ENCODE data around the gene JAKMIP1.

JAKMIP1 gene

DNA sequence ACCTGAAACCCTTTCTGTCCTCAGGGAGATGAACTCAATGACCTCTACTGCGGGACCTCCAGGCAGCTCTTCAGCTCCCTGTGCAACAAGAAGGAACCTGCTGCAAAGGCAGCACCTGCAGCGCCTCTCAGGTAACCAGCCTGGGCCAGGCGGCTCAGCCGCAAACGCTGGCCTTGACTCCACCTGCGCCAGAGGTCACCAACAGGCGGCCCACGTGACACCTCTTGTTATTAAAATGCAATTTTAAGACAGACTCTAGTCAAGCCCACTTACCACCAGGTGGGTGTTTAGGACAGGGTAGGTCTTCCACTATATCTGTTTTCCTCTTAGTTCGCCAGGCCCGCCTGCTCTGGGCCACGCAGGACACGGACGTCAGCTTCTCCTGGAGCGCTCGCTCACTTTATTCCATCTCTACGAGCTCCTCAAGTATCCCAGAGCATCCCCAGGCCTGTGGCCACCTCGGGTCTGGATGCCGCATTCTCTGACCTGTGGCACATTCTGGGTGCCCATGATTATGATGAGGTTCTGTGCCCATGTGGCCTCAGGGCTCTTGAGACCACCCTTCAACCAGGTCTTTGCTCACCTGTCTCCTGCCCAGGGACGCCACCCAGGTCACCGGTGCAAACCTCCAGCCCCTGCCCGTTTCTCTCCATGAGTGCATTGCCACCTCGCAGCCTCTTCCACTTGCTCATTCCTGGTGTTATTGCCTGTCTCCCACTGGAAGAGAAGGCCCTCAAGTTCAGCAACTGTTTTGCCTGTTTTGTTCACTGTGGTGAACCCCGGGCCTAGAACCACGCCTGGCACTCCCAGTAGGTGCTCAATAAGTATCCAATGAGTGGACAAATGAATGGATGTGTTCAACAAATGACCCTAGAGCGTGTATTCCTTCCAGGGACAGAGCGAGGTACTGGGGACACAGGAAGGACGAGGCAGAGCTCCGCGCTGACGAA is 32.8 kb upstream of the JAKMIP1 start:
- H3K79me2 ChIP-seq (ENCODE audit: insufficient read depth, low read length) = no peaks in the 10 kb centered on the region
- no peaks in the 10 kb centered on the region for H4K20me1 ChIP-seq (ENCODE audit: insufficient read depth, low read length, poor library complexity, severe bottlenecking)
- H3K9me3 ChIP-seq (ENCODE audit: insufficient read depth, low read depth, low read length) = no peaks in the 10 kb centered on the region
- TF ChIP-seq EZH2phosphoT487 (IDR thresholded peaks at IDR 0.05; ENCODE audit: borderline replicate concordance) = no peak
- TF ChIP-seq, protein P1, sequence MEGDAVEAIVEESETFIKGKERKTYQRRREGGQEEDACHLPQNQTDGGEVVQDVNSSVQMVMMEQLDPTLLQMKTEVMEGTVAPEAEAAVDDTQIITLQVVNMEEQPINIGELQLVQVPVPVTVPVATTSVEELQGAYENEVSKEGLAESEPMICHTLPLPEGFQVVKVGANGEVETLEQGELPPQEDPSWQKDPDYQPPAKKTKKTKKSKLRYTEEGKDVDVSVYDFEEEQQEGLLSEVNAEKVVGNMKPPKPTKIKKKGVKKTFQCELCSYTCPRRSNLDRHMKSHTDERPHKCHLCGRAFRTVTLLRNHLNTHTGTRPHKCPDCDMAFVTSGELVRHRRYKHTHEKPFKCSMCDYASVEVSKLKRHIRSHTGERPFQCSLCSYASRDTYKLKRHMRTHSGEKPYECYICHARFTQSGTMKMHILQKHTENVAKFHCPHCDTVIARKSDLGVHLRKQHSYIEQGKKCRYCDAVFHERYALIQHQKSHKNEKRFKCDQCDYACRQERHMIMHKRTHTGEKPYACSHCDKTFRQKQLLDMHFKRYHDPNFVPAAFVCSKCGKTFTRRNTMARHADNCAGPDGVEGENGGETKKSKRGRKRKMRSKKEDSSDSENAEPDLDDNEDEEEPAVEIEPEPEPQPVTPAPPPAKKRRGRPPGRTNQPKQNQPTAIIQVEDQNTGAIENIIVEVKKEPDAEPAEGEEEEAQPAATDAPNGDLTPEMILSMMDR (conservative IDR thresholded peaks at IDR 0.05; ENCODE audit: low read length) = no peak
- H3K36me3 ChIP-seq (ENCODE audit: insufficient read depth, low read length) = no peaks in the 10 kb centered on the region
- no peak overlapping the region for H2AFZ ChIP-seq (ENCODE audit: low read length)
- no peak overlapping the region for H3K4me2 ChIP-seq (ENCODE audit: low read depth, low read length, poor library complexity, severe bottlenecking)
- H3K9ac ChIP-seq (ENCODE audit: low read depth, low read length, poor library complexity, severe bottlenecking) = no peak overlapping the region
- no peaks in the 10 kb centered on the region for H3K9me2 ChIP-seq (replicated peaks; ENCODE audit: low read depth, low read length)
- H3K4me1 ChIP-seq (ENCODE audit: insufficient read depth, low read length, poor library complexity, severe bottlenecking) = peaks cover 17% of the 10 kb centered on the region
- H3K4me3 ChIP-seq (ENCODE audit: low read length, poor library complexity, severe bottlenecking) = no peak overlapping the region
- no peaks in the 10 kb centered on the region for H3F3A ChIP-seq (ENCODE audit: low read depth)
- no peaks in the 10 kb centered on the region for H3K27me3 ChIP-seq (ENCODE audit: insufficient read depth, low read length, poor library complexity, severe bottlenecking)

DNA sequence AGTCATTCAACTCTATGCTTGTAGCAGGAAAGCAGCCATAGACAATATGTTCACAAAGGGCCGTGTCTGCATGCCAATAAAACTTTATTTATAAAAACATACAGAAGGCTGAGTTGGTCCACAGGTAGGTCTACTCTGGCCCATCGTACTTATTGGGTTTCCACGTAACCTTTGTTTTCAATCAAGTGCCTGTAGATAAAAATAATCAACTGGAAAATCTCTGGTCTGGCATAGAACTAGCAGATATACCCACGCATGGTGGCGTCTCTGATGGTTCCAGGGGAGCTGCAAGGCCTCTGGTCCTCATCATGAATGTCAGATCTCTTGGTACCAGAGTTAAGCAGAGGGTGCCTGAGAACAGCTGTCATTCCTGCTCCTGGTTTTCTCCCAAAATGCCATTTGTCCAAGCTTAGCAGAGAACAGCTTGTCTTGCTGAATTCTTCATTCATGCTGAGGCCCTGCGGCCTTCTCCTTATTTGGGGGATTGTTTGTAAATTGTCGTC is 31.4 kb upstream of the JAKMIP1 start:
- no peaks in the 10 kb centered on the region for H3K9me3 ChIP-seq (ENCODE audit: insufficient read depth, low read depth, low read length)
- no peak overlapping the region for H3K9ac ChIP-seq (ENCODE audit: low read depth, low read length, poor library complexity, severe bottlenecking)
- no peaks in the 10 kb centered on the region for H3K9me2 ChIP-seq (replicated peaks; ENCODE audit: low read depth, low read length)
- no peak overlapping the region for H3K4me3 ChIP-seq (ENCODE audit: low read length, poor library complexity, severe bottlenecking)
- no peaks in the 10 kb centered on the region for H3F3A ChIP-seq (ENCODE audit: low read depth)
- H3K4me2 ChIP-seq (ENCODE audit: low read depth, low read length, poor library complexity, severe bottlenecking) = no peak overlapping the region
- H3K27me3 ChIP-seq (ENCODE audit: insufficient read depth, low read length, poor library complexity, severe bottlenecking) = no peaks in the 10 kb centered on the region
- no peaks in the 10 kb centered on the region for H3K36me3 ChIP-seq (ENCODE audit: insufficient read depth, low read length)
- H4K20me1 ChIP-seq (ENCODE audit: insufficient read depth, low read length, poor library complexity, severe bottlenecking) = no peaks in the 10 kb centered on the region
- H2AFZ ChIP-seq (ENCODE audit: low read length) = no peak overlapping the region
- H3K79me2 ChIP-seq (ENCODE audit: insufficient read depth, low read length) = no peaks in the 10 kb centered on the region
- H3K4me1 ChIP-seq (ENCODE audit: insufficient read depth, low read length, poor library complexity, severe bottlenecking) = peaks cover 17% of the 10 kb centered on the region
- TF ChIP-seq EZH2phosphoT487 (IDR thresholded peaks at IDR 0.05; ENCODE audit: borderline replicate concordance) = no peak
- TF ChIP-seq, protein P1 (conservative IDR thresholded peaks at IDR 0.05; ENCODE audit: low read length) = no peak

DNA sequence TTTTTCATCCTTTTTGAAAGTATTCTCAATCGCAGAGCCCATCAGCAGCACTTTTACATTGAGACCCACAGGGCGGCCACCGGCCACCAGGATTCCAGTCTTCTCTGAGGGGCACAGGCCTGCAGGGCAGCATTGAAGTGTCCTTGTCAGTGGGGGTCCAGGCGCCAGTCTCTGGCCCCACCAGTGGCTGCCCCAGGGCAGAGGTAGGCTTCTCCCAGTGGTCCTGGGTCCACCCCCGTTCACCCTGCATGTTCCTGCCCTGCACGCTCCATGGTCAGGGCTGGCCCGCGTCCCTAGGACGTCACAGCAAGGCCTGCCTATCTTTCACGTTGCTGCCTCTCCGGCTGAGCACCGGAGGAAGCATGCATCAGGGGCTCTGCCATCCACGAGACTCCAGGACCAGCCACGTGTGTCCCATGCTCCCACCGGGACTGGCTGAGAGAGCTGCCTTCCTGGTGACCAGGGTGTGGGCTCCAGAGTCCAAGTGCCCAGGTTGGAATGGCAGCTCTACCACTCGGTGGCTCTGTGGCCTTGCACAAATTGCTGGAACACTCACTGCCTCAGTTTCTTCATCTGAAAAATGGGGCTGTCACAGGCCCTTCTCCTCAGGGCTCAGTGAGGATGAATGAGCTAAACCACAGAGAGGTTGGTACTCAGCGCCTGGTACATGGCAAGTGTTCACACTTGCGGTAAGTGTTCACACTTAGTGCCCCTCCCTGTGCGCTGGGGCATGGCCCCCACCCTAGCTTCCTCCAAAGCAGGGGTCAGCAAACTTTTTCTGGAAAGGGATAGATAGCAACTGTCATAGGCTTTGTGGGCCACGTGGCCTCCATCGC is 30.7 kb upstream of the JAKMIP1 start:
- H3K36me3 ChIP-seq (ENCODE audit: insufficient read depth, low read length) = no peaks in the 10 kb centered on the region
- H3F3A ChIP-seq (ENCODE audit: low read depth) = no peaks in the 10 kb centered on the region

More for the DNA sequence above, 30.7 kb upstream of the JAKMIP1 start:
- Histone ChIP-seq H3K4me1 (ENCODE audit: insufficient read depth, low read length, poor library complexity, severe bottlenecking) (peaks cover 17% of the 10 kb centered on the region), H3K9me3 (ENCODE audit: insufficient read depth, low read depth, low read length) (no peaks in the 10 kb centered on the region), H3K79me2 (ENCODE audit: insufficient read depth, low read length) (no peaks in the 10 kb centered on the region), H3K9me2 (replicated peaks; ENCODE audit: low read depth, low read length) (no peaks in the 10 kb centered on the region), H4K20me1 (ENCODE audit: insufficient read depth, low read length, poor library complexity, severe bottlenecking) (no peaks in the 10 kb centered on the region), H3K9ac (ENCODE audit: low read depth, low read length, poor library complexity, severe bottlenecking) (no peak overlapping the region), H2AFZ (ENCODE audit: low read length) (no peak overlapping the region), H3K4me3 (ENCODE audit: low read length, poor library complexity, severe bottlenecking) (no peak overlapping the region), H3K4me2 (ENCODE audit: low read depth, low read length, poor library complexity, severe bottlenecking) (no peak overlapping the region), H3K27me3 (ENCODE audit: insufficient read depth, low read length, poor library complexity, severe bottlenecking) (no peaks in the 10 kb centered on the region)
- TF ChIP-seq EZH2phosphoT487 (IDR thresholded peaks at IDR 0.05; ENCODE audit: borderline replicate concordance) = no peak
- TF ChIP-seq, protein P1 (conservative IDR thresholded peaks at IDR 0.05; ENCODE audit: low read length) = no peak

Data from Loucy (cell line).